Right ventricle myocardium superior (tissue), 1 donor: Measurements from ENCODE around the gene DENND4B. TPM values are rescaled to one million over a fixed set of nuclear protein-coding genes. Genes with fewer than 3 reads are reported as not detected.
A peak's percentile ranks its signal among the peaks of the same experiment; 100 is the strongest.

Source experiments
- ATAC-seq: fragments of 200-7000 bp; cut with Tn5 transposase; one replicate; pipeline ENCODE4 v1.9.1; 2020; ENCODE audit warnings: mild to moderate bottlenecking; ENCODE audit not compliant: poor library complexity
- DNase-seq: peaks from one replicate; pipeline ENCODE4 v3.0.0-alpha.2; 2020
- intact Hi-C: fragments of 100-400 bp; cut with DNase I; formaldehyde crosslinking; loops from one replicate; pipeline ENCODE4 v1.11.2; 2022
- total RNA-seq: library from RNA; stranded (reverse); fragmentation: NEBNext Ultra II Directional; extraction: Animal tissue kit (Norgen Biotek cat#: 25700); gene quantifications from one replicate; pipeline ENCODE4 v1.2.1, GENCODE V29; 2021
- donor health status: DM: no; HTN: yes; CAD: no; lungs with severe emphysema.

The DENND4B gene
- total RNA-seq, 1 donor from 2014 or later, result 45.5 TPM

GRCh38 chr1:153937331-153937730 lies 9.2 kb downstream of the DENND4B start:
- intact Hi-C loops, result no loop called here
- ATAC-seq (no peak), DNase-seq (no peak)

DNA sequence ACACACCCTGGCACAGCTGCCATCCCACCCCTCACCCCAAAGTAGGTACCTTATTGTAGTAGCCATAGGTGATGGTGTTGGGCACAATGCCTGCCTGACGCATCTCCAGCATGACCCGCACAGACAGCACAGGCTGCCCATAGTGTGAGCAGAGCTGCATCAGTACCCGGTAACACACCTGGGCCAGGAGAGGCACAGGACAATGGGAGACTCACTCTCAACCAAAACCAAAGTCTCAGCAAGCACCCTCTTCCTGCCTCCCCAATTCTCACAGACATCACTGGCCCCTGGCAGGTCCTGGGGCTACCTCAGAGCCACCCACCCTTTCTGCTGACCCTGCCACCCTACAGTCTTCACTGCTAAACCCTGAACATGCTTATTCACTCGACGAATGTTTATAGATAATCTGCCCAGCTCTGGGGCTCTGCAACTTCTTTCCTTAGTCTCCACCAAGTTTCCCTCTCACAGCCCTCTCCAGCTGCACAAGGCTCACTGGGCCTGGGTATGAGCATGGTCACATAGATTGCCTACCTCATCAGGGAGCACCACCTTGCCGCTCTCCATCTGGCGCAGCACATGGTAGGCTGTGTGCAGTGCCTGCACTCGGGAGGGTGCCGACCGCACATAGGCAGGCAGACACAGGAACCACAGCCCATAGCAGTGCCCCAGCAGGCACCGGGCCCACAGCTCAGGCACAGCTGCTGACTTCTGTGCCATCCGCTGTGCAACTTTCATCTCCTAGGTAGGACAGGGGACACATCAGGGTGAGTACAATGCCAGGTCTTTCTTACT lies 10.3 kb downstream of the DENND4B start:
- ATAC-seq (no peak), DNase-seq (no peak)
- intact Hi-C loops, result no loop called here

- DNase-seq, result no peak
- ATAC-seq, result no peak
- intact Hi-C loops, result no loop called here
Observed at GRCh38 chr1:153934746-153935145, 11.8 kb downstream of the DENND4B start.

DNA sequence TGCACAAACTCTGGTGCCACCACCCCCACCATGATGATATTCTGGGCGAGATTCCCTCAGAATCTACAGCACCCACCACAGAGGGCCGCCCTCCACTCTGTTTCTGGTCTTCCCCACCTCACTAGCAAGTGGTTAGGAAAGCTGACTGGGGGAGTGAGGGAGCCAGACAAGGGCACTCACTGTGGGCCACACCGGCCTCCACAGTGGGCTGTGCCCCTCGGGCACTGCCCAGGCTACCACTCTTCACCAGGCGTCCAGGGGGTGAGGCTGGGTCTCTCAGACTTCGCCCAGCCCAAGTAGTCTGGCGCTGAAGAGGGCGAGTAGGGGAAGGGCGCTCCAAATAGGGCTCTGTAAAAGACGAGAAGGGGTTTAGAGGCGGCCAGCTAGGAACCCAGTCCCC lies 12.6 kb downstream of the DENND4B start:
- DNase-seq (no peak), ATAC-seq (no peak)
- intact Hi-C loops, result no loop called here

- ATAC-seq, result no peak
- intact Hi-C loops, result no loop called here
- no peak for DNase-seq
Observed at GRCh38 chr1:153933430-153933829, 13.1 kb downstream of the DENND4B start.

- intact Hi-C loops, result no loop called here
- DNase-seq (no peak), ATAC-seq (no peak)
Observed at GRCh38 chr1:153932156-153933131, 14.1 kb downstream of the DENND4B start.

DNA sequence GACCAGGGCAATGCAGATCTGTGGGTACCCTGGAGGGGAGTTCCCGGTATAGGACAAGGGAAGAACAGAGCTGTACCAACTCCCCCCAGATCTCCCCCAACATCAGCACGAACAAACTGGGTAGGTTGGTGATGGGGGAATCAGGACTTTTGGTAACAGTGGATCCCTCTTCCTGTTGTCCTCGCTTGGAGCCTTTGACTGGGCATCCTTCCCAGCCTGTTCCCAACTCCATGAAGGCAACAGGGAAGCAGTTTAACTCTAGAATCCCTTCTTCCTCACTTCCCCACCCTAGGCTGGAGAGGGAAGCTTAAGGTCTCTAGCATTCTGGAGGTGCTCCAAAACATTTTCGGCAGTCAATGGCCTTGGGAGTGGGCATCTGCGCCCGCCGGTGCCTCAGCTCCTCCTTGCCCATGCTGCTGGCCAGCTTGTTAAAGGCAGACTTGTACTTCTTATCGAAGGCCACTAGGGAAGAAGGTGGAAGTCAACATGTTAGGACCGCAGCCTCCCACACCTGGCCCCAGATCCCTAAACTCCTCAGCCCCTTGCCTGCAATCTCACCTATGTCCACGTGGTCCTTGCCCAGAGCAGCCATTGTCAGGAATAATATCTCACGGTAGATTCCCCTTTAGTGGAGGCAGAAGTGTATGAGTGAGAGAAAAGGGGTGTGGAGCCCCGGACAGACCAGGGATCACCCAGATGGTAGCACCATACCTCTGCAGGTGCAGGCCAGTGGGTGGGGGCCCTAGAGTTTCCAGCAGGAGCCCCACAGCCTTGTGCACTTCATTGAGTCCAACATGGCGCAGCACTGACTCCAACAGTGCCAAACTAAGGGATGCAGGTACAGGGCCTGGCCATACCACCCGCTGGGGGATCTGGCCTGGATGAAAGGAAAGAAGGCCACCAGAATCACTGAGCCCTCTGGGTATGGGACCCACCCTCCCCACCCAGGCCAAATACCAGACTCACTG lies 16.3 kb downstream of the DENND4B start:
- ATAC-seq (no peak), DNase-seq (no peak)
- intact Hi-C loops, result no loop called here

- DNase-seq, result no peak
- no peak for ATAC-seq
- intact Hi-C loops, result no loop called here
Observed at GRCh38 chr1:153929426-153929825, 17.1 kb downstream of the DENND4B start.

DNA sequence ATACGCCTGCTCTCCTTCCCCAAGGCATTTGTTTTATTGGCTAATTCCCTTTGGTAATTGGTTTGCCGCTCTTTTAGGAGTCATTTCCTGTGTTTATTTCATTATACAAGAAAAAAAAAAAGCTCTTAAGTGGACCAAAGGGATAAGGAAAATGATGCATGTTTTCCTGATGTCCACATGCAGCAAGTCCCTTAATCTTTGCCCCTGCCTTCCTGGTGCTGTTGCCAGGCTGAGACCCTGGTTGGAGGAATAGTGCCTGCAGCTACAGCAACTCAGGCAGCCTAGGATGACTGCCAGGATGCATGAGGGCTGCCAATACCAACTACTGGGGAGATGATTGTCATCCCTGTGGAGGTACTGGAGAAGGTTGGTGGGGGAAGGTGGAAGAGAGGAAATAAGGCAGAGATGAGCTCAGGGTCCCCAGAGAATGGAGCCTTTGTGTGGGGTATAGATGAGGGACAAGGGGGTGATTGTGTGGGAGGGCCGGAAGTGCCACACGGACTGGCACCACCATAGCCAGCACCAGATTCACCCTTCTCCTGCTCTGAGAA lies 17.7 kb downstream of the DENND4B start:
- no peak for ATAC-seq
- DNase-seq, result no peak

GRCh38 chr1:153928245-153928644 lies 18.3 kb downstream of the DENND4B start:
- intact Hi-C loops, result no loop called here
- ATAC-seq (no peak), DNase-seq (no peak)

More for the DNA sequence above, 17.7 kb downstream of the DENND4B start:
- intact Hi-C loops, result no loop called here

DNA sequence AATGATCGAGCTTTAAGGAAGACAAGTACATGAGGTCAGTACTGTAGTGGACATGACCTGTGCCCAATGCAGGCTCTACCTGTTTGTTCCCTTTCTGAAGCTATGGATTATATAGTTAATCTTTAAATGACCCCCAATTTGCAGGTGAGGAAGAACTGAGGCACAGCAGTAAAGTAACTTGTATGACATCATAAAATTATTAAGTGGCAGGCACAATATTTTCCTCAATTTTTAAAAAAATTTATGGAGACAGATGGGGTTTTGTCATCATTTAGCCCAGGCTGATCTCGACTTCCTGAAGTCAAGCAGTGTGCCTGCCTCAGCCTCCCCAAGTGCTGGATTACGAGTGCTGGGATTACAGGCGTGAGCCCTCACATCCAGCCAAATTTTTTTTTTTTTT lies 20.1 kb downstream of the DENND4B start:
- ATAC-seq, result no peak
- no peak for DNase-seq
- intact Hi-C loops, result no loop called here

DNA sequence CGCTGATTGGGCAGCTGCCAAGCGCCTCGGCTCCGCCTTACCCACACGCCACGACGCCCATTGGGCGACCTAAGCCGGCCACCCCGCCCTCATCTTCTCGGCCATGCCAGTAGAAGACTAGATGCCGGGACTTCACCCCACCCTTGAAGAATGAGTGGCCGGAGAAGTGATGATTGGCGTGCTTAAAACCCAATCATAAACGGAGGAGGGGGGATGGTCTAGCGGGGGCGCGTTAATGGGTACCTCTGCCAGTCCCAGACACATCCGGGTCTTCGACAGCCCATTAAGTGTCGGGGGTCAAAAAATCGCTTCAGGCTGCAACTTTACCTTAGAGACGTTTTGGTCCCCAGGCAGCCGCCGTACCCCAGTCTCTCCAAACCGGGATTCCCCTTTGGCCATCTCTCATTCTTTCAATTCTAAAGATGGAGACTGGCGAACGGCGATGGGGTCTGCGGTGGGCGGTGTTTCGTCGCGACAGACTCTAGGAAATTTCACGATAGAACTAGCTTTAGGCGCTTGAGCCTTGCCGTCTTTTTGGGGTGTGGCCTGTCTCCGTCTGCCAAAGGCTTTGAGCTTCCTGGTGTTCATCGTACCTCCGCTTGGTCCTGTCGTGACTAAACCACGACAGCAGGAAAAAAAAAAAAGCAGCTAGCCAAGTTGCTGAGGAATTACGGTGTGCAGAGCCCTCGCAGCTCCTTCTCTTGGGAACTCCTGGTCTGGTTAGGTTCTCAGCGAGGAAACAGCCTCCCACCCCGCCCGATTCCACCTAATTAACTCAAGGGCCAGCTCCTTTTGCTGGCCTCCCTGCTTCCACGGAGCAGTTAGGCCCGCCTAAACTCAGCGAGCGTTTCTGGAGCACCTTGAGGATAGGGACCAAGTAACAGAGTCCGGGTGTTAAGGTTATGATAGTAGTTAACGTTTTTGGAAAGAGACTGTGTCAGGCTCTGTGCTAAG lies 23.3 kb downstream of the DENND4B start, which contains the start of gene GATAD2B:
Gene GATAD2B (minus strand): TSS at position 1 of the 954 bp plus-strand sequence. CDS start 94,625 bp downstream, outside the sequence.
- intact Hi-C loops, result no loop called here
- ATAC-seq, result peak; percentile 98
- DNase-seq, result peak; percentile 100

DNA sequence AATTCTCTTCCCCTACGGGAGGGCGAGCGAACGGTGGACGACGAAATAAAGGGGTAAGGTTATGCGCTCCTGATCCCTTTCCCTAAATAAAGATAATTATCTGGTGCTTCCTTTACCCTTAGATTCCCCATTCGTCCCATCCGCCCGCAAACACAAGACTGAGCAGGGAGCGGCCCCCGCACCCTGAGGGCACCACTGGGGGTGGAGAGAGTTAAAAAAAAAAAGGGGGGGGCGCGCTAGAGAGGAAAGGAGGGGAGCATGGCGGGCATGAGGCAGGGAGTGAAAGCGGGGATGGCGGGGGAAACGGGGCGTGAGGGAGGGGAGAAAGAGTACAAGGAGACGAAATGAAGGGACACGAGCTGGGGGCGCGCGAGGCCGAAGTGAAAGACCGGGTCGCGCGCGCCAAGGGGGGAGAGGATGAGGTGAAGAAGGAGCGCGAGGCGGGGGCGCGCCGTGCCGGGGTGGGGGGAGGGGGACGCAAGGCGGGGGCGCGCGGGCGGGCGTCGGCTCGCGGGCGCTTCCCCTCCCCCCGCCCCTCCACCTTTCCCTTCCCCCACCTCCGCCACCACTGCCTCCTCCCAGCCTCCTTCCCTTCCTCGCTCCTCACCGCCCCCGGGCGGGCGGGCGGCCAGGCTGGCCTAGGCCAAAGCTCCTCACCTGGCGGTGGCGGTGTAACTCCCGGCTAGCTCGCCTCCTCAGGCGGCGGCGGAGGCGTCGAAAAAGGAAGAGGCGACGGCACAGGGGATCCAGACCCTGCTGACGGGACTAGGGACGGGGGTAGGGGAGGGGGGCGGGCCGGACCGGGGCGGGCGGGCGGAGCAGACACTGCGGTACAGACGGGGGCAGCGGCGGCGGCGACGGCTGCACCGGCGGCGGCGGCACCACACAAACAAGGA lies 24.2 kb downstream of the DENND4B start:
- intact Hi-C loops, result no loop called here
- peak; percentile 64 for DNase-seq

GRCh38 chr1:153921803-153922075 lies 24.8 kb downstream of the DENND4B start:
- ATAC-seq, result no peak

More for the DNA sequence above, 24.2 kb downstream of the DENND4B start:
- ATAC-seq, result peak; percentile 33

GRCh38 chr1:153921080-153921802 lies 25.3 kb downstream of the DENND4B start:
- intact Hi-C loops, result no loop called here
- no peak for ATAC-seq
- no peak for DNase-seq

More at GRCh38 chr1:153921803-153922075, 24.8 kb downstream of the DENND4B start:
- intact Hi-C loops, result no loop called here
- peak; percentile 36 for DNase-seq
